Liver (tissue), 3 donors: ENCODE results near the gene FSIP1.

ENCODE experiments used
- CTCF ChIP-seq: fragments of 150-350 bp; IDR thresholded peaks from 2 replicates; pipeline ENCODE4 v1.5.1; 2017; ENCODE audit warnings: improper control_type of control experiment, low read depth, low read length; ENCODE audit not compliant: missing input control
- FOXA1 ChIP-seq: IDR thresholded peaks from 2 replicates; pipeline ENCODE4 v1.6.1; 2016; ENCODE audit warnings: antibody characterized with exemption
- GABPA ChIP-seq, 2 donors: IDR thresholded peaks in 1 of 2; conservative IDR thresholded peaks in 1 of 2; 2 replicates each; pipeline ENCODE4 v1.6.1; 2016; ENCODE audit warnings: antibody characterized with exemption in 2 of 2, mild to moderate bottlenecking in 1 of 2, moderate library complexity in 1 of 2
- JUND ChIP-seq, 2 donors: IDR thresholded peaks; 2 replicates each; pipeline ENCODE4 v1.6.1; 2016; ENCODE audit warnings: antibody characterized with exemption in 2 of 2
- NR2F2 ChIP-seq: IDR thresholded peaks from 2 replicates; pipeline ENCODE4 v1.6.1; 2016; ENCODE audit warnings: antibody characterized with exemption
- SP1 ChIP-seq: IDR thresholded peaks from 2 replicates; pipeline ENCODE4 v1.6.1; 2018; ENCODE audit warnings: antibody characterized with exemption, mild to moderate bottlenecking
- TF ChIP-seq, protein P1 (sequence below): IDR thresholded peaks from 2 replicates; pipeline ENCODE4 v1.6.1; 2016; ENCODE audit warnings: antibody characterized with exemption
- TF ChIP-seq, protein P2 (sequence below): IDR thresholded peaks from 2 replicates; pipeline ENCODE4 v1.6.1; 2016; ENCODE audit warnings: antibody characterized with exemption, mild to moderate bottlenecking
- donor health status: healthy.
- donor health status: healthy.

GRCh38 chr15:39665629-39666250, 116.9 kb downstream of the FSIP1 start:
- no peak for TF ChIP-seq SP1
- no peak for TF ChIP-seq CTCF
- TF ChIP-seq, protein P1, sequence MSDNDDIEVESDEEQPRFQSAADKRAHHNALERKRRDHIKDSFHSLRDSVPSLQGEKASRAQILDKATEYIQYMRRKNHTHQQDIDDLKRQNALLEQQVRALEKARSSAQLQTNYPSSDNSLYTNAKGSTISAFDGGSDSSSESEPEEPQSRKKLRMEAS = no peak
- TF ChIP-seq FOXA1 = no peak
- TF ChIP-seq GABPA (IDR thresholded peaks at IDR 0.05 in 1 of 2, conservative IDR thresholded peaks at IDR 0.05 in 1 of 2) = no peak
- TF ChIP-seq, protein P2, sequence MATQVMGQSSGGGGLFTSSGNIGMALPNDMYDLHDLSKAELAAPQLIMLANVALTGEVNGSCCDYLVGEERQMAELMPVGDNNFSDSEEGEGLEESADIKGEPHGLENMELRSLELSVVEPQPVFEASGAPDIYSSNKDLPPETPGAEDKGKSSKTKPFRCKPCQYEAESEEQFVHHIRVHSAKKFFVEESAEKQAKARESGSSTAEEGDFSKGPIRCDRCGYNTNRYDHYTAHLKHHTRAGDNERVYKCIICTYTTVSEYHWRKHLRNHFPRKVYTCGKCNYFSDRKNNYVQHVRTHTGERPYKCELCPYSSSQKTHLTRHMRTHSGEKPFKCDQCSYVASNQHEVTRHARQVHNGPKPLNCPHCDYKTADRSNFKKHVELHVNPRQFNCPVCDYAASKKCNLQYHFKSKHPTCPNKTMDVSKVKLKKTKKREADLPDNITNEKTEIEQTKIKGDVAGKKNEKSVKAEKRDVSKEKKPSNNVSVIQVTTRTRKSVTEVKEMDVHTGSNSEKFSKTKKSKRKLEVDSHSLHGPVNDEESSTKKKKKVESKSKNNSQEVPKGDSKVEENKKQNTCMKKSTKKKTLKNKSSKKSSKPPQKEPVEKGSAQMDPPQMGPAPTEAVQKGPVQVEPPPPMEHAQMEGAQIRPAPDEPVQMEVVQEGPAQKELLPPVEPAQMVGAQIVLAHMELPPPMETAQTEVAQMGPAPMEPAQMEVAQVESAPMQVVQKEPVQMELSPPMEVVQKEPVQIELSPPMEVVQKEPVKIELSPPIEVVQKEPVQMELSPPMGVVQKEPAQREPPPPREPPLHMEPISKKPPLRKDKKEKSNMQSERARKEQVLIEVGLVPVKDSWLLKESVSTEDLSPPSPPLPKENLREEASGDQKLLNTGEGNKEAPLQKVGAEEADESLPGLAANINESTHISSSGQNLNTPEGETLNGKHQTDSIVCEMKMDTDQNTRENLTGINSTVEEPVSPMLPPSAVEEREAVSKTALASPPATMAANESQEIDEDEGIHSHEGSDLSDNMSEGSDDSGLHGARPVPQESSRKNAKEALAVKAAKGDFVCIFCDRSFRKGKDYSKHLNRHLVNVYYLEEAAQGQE = no peak
- no peak for TF ChIP-seq JUND (IDR thresholded peaks at IDR 0.05)
- TF ChIP-seq NR2F2 = no peak
